Tibial artery (tissue), 4 donors: Measurements from ENCODE around the gene ABCC8.

ENCODE experiments used
- DNase-seq, 2 donors: peaks; one replicate each; pipeline ENCODE4 v3.0.0-alpha.2; 2019
- H3K27ac ChIP-seq, 2 donors: fragments of 200-600 bp; sonication (generic) in 1 of 2; 1 replicate in 1 of 2; 2 replicates in 1 of 2; pipeline ENCODE4 v1.5.1; 2018 to 2019; ENCODE audit warnings: mild to moderate bottlenecking in 1 of 2
- H3K27me3 ChIP-seq, 2 donors: fragments of 200-600 bp; sonication (generic) in 1 of 2; one replicate each; pipeline versions ENCODE4 v1.5.1 to v1.6.0; 2016 to 2019
- H3K36me3 ChIP-seq, 3 donors: fragments of 200-600 bp; sonication (generic) in 2 of 3; one replicate each; pipeline ENCODE4 v1.5.1; 2016 to 2019; ENCODE audit warnings: mild to moderate bottlenecking in 2 of 3
- H3K4me1 ChIP-seq, 4 donors: fragments of 200-600 bp; sonication (generic) in 2 of 4; 1 replicate in 3 of 4; 2 replicates in 1 of 4; pipeline ENCODE4 v1.5.1; 2016 to 2019
- H3K4me3 ChIP-seq, 2 donors: fragments of 200-600 bp; sonication (generic) in 1 of 2; 1 replicate in 1 of 2; 2 replicates in 1 of 2; pipeline ENCODE4 v1.5.1; 2018 to 2019; ENCODE audit warnings: mild to moderate bottlenecking in 2 of 2
- H3K9me3 ChIP-seq, 3 donors: fragments of 200-600 bp; sonication (generic) in 1 of 3; one replicate each; pipeline ENCODE4 v1.5.1; 2016 to 2019
- CTCF ChIP-seq, 2 experiments: fragments of 200-600 bp in 1 of 2; fragments of 450-650 bp in 1 of 2; IDR thresholded peaks; one replicate each; pipeline ENCODE4 v1.5.1; 2017 to 2019; ENCODE audit warnings: antibody characterized with exemption in 2 of 2, mild to moderate bottlenecking in 1 of 2, moderate library complexity in 1 of 2
- intact Hi-C: fragments of 100-400 bp; cut with DNase I; formaldehyde crosslinking; loops from one replicate; pipeline ENCODE4 v1.15.0; 2023; ENCODE audit warnings: low total_unique reads

The ABCC8 gene

GRCh38 chr11:17401316-17401715, 75.3 kb downstream of the ABCC8 start:
- intact Hi-C loops: no loop called here
- no peak overlapping the region for H3K27ac ChIP-seq
- peaks cover 0 to 14% (median 13%) of the 10 kb centered on the region in 4 donors for H3K4me1 ChIP-seq
- H3K36me3 ChIP-seq: no peaks in the 10 kb centered on the region
- no peaks in the 10 kb centered on the region for H3K27me3 ChIP-seq
- no peaks in the 10 kb centered on the region for H3K9me3 ChIP-seq
- no peak overlapping the region for H3K4me3 ChIP-seq
- no peak for TF ChIP-seq CTCF (IDR thresholded peaks at IDR 0.05)
- DNase-seq: no peak

- Histone ChIP-seq H3K27ac (no peak overlapping the region), H3K36me3 (no peaks in the 10 kb centered on the region), H3K27me3 (no peaks in the 10 kb centered on the region), H3K4me3 (no peak overlapping the region), H3K4me1 (peaks cover 0 to 3% (median 2%) of the 10 kb centered on the region in 4 donors), H3K9me3 (no peaks in the 10 kb centered on the region)
- intact Hi-C loops: no loop called here
- DNase-seq: no peak
- TF ChIP-seq CTCF (IDR thresholded peaks at IDR 0.05): no peak
Measured at GRCh38 chr11:17400048-17400775, 76.4 kb downstream of the ABCC8 start.

GRCh38 chr11:17399236-17399635, 77.4 kb downstream of the ABCC8 start:
- no peak for TF ChIP-seq CTCF (IDR thresholded peaks at IDR 0.05)
- no peaks in the 10 kb centered on the region for H3K36me3 ChIP-seq
- H3K27me3 ChIP-seq: no peaks in the 10 kb centered on the region
- H3K4me1 ChIP-seq: no peaks in the 10 kb centered on the region
- no peak overlapping the region for H3K4me3 ChIP-seq
- DNase-seq: no peak
- intact Hi-C loops: no loop called here
- no peaks in the 10 kb centered on the region for H3K9me3 ChIP-seq
- H3K27ac ChIP-seq: no peak overlapping the region

DNA sequence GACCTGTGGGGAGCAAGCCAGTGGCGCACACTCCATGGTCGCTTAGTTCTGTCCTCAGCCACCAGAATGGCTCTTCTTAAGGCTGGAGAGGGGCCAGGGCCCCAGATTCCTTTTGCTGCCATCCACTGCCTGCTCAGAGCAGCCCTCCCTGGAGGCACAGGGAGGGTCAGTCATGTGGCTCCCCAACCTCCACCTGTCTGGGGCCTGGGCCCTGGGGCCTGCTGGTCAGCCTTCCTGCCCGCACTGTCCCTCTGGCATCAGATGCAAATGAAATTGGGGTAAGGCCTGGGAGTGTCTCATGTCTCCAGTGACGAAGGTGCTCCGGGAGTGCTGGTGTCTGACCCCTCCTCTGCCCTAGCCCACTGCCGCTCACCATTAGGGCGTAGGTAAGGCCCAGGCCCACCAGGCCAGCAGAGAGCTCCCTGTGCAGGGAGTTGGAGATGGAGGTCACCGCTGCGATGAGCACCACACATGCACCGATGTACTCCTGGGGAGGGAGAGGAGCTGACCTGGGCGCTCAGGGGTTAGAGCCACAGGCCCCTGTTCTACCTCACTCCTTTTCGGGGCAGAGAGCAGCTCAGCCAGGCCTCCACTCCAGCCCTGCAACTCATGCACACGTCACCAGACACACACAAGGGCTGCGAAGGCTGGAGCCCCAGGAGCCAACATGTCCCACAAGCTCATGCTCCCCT, 79.2 kb downstream of the ABCC8 start:
- Histone ChIP-seq H3K9me3 (no peaks in the 10 kb centered on the region), H3K27ac (no peak overlapping the region), H3K4me1 (no peaks in the 10 kb centered on the region)

DNA sequence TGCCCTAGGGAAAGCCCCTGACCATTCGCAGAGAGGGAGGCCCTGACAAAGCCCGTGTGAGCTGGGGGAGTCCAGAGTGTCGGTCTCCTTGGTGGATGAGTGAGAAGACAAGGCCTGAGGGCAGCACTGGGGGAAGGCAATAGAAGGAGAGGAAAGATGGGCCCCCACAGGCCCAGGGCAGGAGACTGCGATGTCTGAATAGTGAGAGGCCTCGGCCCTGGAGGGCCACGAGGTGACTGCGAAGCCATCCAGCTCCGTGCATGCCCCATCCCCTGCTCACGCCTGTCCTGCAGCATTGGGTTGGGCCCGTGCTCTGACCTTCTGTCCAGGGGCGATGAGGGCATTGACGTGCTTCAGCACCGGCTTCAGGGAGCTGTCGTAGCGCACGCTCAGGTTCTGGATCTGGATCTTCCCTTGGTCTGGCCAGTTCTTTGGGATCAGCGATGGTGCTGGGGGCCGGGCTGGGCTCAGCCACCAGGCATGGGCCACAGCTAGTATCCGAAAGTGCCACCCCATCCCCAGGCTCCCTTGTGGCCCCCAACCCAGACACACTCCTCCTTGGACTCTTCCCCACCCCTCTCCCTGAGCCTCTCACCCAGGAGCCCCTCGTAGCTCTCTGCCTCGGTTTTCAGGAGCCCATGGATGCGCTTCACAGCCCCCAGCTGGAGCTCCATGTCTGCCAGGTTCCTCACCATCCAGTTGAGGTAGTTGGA, 79.9 kb downstream of the ABCC8 start:
- Histone ChIP-seq H3K36me3 (no peaks in the 10 kb centered on the region), H3K4me3 (no peak overlapping the region), H3K9me3 (no peaks in the 10 kb centered on the region), H3K4me1 (no peaks in the 10 kb centered on the region), H3K27me3 (no peaks in the 10 kb centered on the region), H3K27ac (no peak overlapping the region)
- TF ChIP-seq CTCF (IDR thresholded peaks at IDR 0.05): no peak
- no peak for DNase-seq
- intact Hi-C loops: no loop called here

More for the DNA sequence above, 79.2 kb downstream of the ABCC8 start:
- Histone ChIP-seq H3K36me3 (no peaks in the 10 kb centered on the region), H3K27me3 (no peaks in the 10 kb centered on the region), H3K4me3 (no peak overlapping the region)
- intact Hi-C loops: no loop called here
- TF ChIP-seq CTCF (IDR thresholded peaks at IDR 0.05): no peak
- no peak for DNase-seq
